ENCODE measurements around the gene SEMA3G.

- no peak for TF ChIP-seq POLR2A (IDR thresholded peaks at IDR 0.05)
- TF ChIP-seq CTCF (IDR thresholded peaks at IDR 0.05) = no peak
- TF ChIP-seq POLR2AphosphoS5 (IDR thresholded peaks at IDR 0.05) = no peak
These were observed 1.1 kb upstream of the SEMA3G start for GRCh38 chr3:52446042-52446441.

Data from gastroesophageal sphincter (tissue), 3 donors.